SK-N-SH (cell line): ENCODE measurements around the gene RNU7-1. TPM values are rescaled to one million over a fixed set of nuclear protein-coding genes. Genes with fewer than 3 reads are reported as not detected.
A peak's percentile ranks its signal among the peaks of the same experiment; 100 is the strongest.

ENCODE experiments used
- CTCF ChIA-PET: fragments of 300-600, 350-600 bp; formaldehyde crosslinking; extraction: SDS; loops from one replicate; lab custom pipeline; 2021; lab: Yijun Ruan, JAX
- POLR2A ChIA-PET: fragments of 350-600 bp; sonication (Branson Sonifier 250); formaldehyde crosslinking; extraction: SDS; loops from one replicate; lab custom pipeline; 2020; ENCODE audit warnings: antibody characterized with exemption, inconsistent platforms; lab: Yijun Ruan, JAX
- DNase-seq: peaks from one replicate; pipeline ENCODE4 v3.0.0; 2012
- H2AFZ ChIP-seq: fragments of 200-600 bp; sonication (generic); 2 replicates; pipeline ENCODE4 v1.8.1; 2016; ENCODE audit warnings: antibody characterized with exemption, mild to moderate bottlenecking, low read depth
- H3F3A ChIP-seq: fragments of 200-600 bp; sonication (generic); replicated peaks from 2 replicates; pipeline ENCODE3; 2016; ENCODE audit warnings: antibody characterized with exemption, mild to moderate bottlenecking; ENCODE audit not compliant: insufficient read depth
- H3K27ac ChIP-seq, 2 experiments: fragments of 200-500 bp in 1 of 2; fragments of 200-600 bp in 1 of 2; sonication (Bioruptor generic) in 1 of 2; sonication (generic), shearing (Covaris generic) in 1 of 2; 2 replicates each; pipeline versions ENCODE4 v1.5.1 to v1.6.1; 2014 to 2016; ENCODE audit warnings: low read depth in 2 of 2, inconsistent platforms in 1 of 2, low read length in 1 of 2, mild to moderate bottlenecking in 1 of 2, mixed read lengths in 1 of 2
- H3K27me3 ChIP-seq: fragments of 200-600 bp; sonication (generic), shearing (Covaris generic); 2 replicates; pipeline ENCODE4 v1.6.1; 2016; ENCODE audit warnings: mixed run types; ENCODE audit not compliant: insufficient read depth
- H3K36me3 ChIP-seq, 2 experiments: fragments of 200-500 bp in 1 of 2; fragments of 200-600 bp in 1 of 2; sonication (Bioruptor generic) in 1 of 2; sonication (generic) in 1 of 2; replicated peaks in 1 of 2; 2 replicates each; pipeline versions ENCODE3 to v1.5.1; 2014 to 2016; ENCODE audit warnings: low read length in 1 of 2, mild to moderate bottlenecking in 1 of 2; ENCODE audit not compliant: insufficient read depth in 2 of 2, control insufficient read depth in 1 of 2
- H3K4me1 ChIP-seq, 2 experiments: fragments of 200-500 bp in 1 of 2; fragments of 200-600 bp in 1 of 2; sonication (Bioruptor generic) in 1 of 2; sonication (generic), shearing (Covaris generic) in 1 of 2; 2 replicates each; pipeline versions ENCODE4 v1.5.1 to v1.6.1; 2014 to 2016; ENCODE audit warnings: low read depth in 1 of 2, low read length in 1 of 2, mixed run types in 1 of 2; ENCODE audit not compliant: insufficient read depth in 2 of 2, control insufficient read depth in 1 of 2
- H3K4me2 ChIP-seq: fragments of 200-600 bp; sonication (generic), shearing (Covaris generic); 2 replicates; pipeline ENCODE4 v1.6.1; 2017; ENCODE audit warnings: mixed run types
- H3K4me3 ChIP-seq, 2 experiments: fragments of 200-500 bp in 1 of 2; fragments of 200-600 bp in 1 of 2; sonication (Bioruptor generic) in 1 of 2; sonication (generic), shearing (Covaris generic) in 1 of 2; 2 replicates each; pipeline versions ENCODE4 v1.5.1 to v1.8.1; 2014 to 2016; ENCODE audit warnings: low read depth in 2 of 2, inconsistent platforms in 1 of 2, low read length in 1 of 2, mild to moderate bottlenecking in 1 of 2, mixed read lengths in 1 of 2, moderate library complexity in 1 of 2
- H3K79me2 ChIP-seq: fragments of 200-600 bp; sonication (generic); 2 replicates; pipeline ENCODE4 v1.8.1; 2017; ENCODE audit warnings: mild to moderate bottlenecking; ENCODE audit not compliant: insufficient read depth
- H3K9ac ChIP-seq: fragments of 200-600 bp; sonication (generic); 2 replicates; pipeline ENCODE4 v1.6.1; 2017; ENCODE audit warnings: mixed run types
- H3K9me2 ChIP-seq: fragments of 200-600 bp; sonication (generic); 2 replicates; pipeline ENCODE4 v1.6.1; 2017; ENCODE audit warnings: mixed run types
- H3K9me3 ChIP-seq: fragments of 200-600 bp; sonication (generic); 2 replicates; pipeline ENCODE4 v1.6.1; 2017; ENCODE audit warnings: mixed run types, mild to moderate bottlenecking, moderate library complexity
- H4K20me1 ChIP-seq: fragments of 200-600 bp; sonication (generic); 2 replicates; pipeline ENCODE4 v1.6.1; 2017; ENCODE audit warnings: mild to moderate bottlenecking, mixed run types; ENCODE audit not compliant: insufficient read depth
- FOSL2 ChIP-seq: IDR thresholded peaks from 2 replicates; pipeline ENCODE4 v1.4.0; 2012; ENCODE audit warnings: low read depth, mild to moderate bottlenecking, moderate library complexity, borderline replicate concordance
- IRF3 ChIP-seq: fragments of 150-350 bp; IDR thresholded peaks from 2 replicates; pipeline ENCODE4 v1.6.1; 2016; ENCODE audit warnings: mild to moderate bottlenecking, low read depth, low read length
- MAX ChIP-seq: IDR thresholded peaks from 2 replicates; pipeline ENCODE4 v1.4.0; 2012; ENCODE audit warnings: low read depth
- MXI1 ChIP-seq: IDR thresholded peaks from 2 replicates; pipeline ENCODE4 v1.6.1; 2012; ENCODE audit warnings: mild to moderate bottlenecking, low read depth, low read length, improper control_type of control experiment
- NRF1 ChIP-seq: IDR thresholded peaks from 2 replicates; pipeline ENCODE4 v1.6.1; 2012; ENCODE audit warnings: low read depth, mild to moderate bottlenecking, low read length
- USF1 ChIP-seq: IDR thresholded peaks from 2 replicates; pipeline ENCODE4 v1.4.0; 2012; ENCODE audit warnings: low read depth, borderline replicate concordance
- USF2 ChIP-seq: fragments of 150-350 bp; IDR thresholded peaks from 2 replicates; pipeline ENCODE4 v1.6.1; 2017; ENCODE audit warnings: antibody characterized with exemption, low read length, low read depth, borderline replicate concordance
- WGBS: methylation state at CpG from one replicate; pipeline ENCODE4 v1.1.6; 2017; ENCODE audit warnings: low lambda C conversion rate; 5-methylcytosine and 5-hydroxymethylcytosine counted together
- polyA plus RNA-seq, 3 experiments: library from polyadenylated mRNA; depleted of rRNA; stranded (reverse); fragments of >200 nt; gene quantifications; 2 replicates each; pipeline ENCODE4 v1.2.3, GENCODE V29; 2012
- TF ChIP-seq, protein P1 (sequence below): IDR thresholded peaks from 2 replicates; pipeline ENCODE4 v1.6.1; 2012; ENCODE audit warnings: mild to moderate bottlenecking, low read depth, low read length, moderate library complexity
- TF ChIP-seq, protein P2 (sequence below): fragments of 200-600 bp; sonication (generic); IDR thresholded peaks from 2 replicates; pipeline ENCODE4 v1.6.1; 2017; ENCODE audit warnings: antibody characterized with exemption, mild to moderate bottlenecking, moderate library complexity

RNU7-1 gene
- polyA plus RNA-seq, 1 of the 3 experiments (the other 2 are of a cell fraction): not detected

DNA sequence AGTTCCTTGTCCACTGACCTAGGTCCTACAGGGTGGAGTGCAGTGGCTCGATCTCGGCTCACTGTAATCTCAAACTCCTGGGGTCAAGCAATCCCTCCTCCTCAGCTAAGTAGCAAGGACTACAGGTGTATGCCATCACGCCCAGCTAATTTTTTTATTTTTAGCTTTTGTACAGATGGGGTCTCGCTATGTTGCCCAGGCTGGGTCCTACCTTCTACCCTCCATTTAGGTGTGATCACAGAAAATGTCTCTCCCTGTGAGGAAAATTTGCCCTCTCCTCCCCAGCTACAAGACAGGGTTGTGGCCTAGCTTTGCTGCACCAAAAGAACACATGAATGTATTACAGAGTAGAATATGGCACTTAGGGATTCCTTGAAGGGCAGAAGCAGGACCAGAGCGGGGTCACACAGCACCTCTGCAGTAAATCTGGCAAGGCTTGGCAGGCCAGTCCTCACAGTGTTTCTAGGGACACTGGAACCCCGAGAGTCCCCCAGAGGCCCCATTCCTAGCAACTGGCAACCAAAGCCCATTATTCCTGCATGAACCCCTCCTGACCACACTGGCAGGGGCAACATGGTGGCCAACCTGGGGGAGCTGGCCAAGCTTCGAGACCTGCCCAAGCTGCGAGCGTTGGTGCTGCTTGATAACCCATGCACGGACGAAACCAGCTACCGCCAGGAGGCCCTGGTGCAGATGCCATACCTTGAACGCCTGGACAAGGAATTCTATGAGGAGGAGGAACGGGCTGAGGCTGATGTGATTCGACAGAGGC, 31.3 kb upstream of the RNU7-1 start (continued):
- TF ChIP-seq, protein P1, sequence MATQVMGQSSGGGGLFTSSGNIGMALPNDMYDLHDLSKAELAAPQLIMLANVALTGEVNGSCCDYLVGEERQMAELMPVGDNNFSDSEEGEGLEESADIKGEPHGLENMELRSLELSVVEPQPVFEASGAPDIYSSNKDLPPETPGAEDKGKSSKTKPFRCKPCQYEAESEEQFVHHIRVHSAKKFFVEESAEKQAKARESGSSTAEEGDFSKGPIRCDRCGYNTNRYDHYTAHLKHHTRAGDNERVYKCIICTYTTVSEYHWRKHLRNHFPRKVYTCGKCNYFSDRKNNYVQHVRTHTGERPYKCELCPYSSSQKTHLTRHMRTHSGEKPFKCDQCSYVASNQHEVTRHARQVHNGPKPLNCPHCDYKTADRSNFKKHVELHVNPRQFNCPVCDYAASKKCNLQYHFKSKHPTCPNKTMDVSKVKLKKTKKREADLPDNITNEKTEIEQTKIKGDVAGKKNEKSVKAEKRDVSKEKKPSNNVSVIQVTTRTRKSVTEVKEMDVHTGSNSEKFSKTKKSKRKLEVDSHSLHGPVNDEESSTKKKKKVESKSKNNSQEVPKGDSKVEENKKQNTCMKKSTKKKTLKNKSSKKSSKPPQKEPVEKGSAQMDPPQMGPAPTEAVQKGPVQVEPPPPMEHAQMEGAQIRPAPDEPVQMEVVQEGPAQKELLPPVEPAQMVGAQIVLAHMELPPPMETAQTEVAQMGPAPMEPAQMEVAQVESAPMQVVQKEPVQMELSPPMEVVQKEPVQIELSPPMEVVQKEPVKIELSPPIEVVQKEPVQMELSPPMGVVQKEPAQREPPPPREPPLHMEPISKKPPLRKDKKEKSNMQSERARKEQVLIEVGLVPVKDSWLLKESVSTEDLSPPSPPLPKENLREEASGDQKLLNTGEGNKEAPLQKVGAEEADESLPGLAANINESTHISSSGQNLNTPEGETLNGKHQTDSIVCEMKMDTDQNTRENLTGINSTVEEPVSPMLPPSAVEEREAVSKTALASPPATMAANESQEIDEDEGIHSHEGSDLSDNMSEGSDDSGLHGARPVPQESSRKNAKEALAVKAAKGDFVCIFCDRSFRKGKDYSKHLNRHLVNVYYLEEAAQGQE: no peak
- no peak for TF ChIP-seq NRF1
- TF ChIP-seq, protein P2, sequence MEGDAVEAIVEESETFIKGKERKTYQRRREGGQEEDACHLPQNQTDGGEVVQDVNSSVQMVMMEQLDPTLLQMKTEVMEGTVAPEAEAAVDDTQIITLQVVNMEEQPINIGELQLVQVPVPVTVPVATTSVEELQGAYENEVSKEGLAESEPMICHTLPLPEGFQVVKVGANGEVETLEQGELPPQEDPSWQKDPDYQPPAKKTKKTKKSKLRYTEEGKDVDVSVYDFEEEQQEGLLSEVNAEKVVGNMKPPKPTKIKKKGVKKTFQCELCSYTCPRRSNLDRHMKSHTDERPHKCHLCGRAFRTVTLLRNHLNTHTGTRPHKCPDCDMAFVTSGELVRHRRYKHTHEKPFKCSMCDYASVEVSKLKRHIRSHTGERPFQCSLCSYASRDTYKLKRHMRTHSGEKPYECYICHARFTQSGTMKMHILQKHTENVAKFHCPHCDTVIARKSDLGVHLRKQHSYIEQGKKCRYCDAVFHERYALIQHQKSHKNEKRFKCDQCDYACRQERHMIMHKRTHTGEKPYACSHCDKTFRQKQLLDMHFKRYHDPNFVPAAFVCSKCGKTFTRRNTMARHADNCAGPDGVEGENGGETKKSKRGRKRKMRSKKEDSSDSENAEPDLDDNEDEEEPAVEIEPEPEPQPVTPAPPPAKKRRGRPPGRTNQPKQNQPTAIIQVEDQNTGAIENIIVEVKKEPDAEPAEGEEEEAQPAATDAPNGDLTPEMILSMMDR: no peak

DNA sequence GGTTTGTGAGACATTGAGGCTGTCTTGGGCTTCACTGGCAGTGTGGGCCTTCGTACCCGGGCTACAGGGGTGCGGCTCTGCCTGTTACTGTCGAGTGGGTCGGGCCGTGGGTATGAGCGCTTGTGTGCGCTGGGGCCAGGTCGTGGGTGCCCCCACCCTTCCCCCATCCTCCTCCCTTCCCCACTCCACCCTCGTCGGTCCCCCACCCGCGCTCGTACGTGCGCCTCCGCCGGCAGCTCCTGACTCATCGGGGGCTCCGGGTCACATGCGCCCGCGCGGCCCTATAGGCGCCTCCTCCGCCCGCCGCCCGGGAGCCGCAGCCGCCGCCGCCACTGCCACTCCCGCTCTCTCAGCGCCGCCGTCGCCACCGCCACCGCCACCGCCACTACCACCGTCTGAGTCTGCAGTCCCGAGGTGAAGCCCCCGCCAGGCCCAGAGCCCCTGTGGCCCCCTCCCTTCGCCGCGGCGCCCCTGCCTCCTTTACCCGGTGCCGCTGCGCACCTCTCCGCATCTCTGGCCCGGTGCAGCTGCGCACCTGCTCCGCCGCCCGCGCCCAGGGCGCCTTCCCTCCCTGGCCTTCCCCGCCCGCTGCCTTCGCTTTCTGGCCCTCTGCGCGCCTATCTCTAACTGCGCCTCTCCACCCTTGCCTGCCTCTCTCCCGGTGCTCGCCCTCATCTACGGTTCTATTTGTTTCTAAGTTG, 29.2 kb upstream of the RNU7-1 start, which contains the start of gene ENO2:
ENO2 (plus strand) TSS at position 335 of the 701 bp plus-strand sequence. CDS start 1,253 bp downstream, outside the sequence.
- Histone ChIP-seq H3K4me1 (peaks cover 14 to 18% of the 10 kb centered on the region in 2 experiments; a peak in 2 of 4 replicates), H3K4me2 (peak within 1 kb of the TSS; percentile 97), H3K9me3 (no peaks in the 10 kb centered on the region), H3K9me2 (no peaks in the 10 kb centered on the region), H3K36me3 (peaks cover 0 to 7% of the 10 kb centered on the region in 2 experiments), H3K9ac (peak within 1 kb of the TSS; percentile 75), H3K27me3 (no peaks in the 10 kb centered on the region), H3K27ac (peak within 1 kb of the TSS; percentile 49 to 82), H4K20me1 (no peaks in the 10 kb centered on the region), H3K79me2 (peaks cover 13% of the 10 kb centered on the region; the same call in 1 of the 2 replicates), H2AFZ (peak within 1 kb of the TSS; percentile 91), H3F3A (peaks cover 4% of the 10 kb centered on the region), H3K4me3 (peak within 1 kb of the TSS; percentile 69 to 92)
- peak; percentile 29; the same call in 1 of the 2 replicates for TF ChIP-seq MXI1
- peak; percentile 36; the same call in 1 of the 2 replicates for TF ChIP-seq MAX
- peak; percentile 89 for TF ChIP-seq USF1
- TF ChIP-seq, protein P2: no peak
- no peak for TF ChIP-seq IRF3
- TF ChIP-seq FOSL2: peak; percentile 64; the same call in 1 of the 2 replicates
- peak; percentile 21; the same call in 1 of the 2 replicates for TF ChIP-seq USF2
- 8% methylated on average over 15 of the region's 68 CpGs for WGBS
- POLR2A ChIA-PET: interaction anchor here (0.7 to 4.2 kb wide), 11 partner anchors 9 to 49 kb away, joined by 3 to 21 read pairs (median 4); partner anchors contain the start of genes ATN1, C12orf57, RNU7-1 and SPSB2
- CTCF ChIA-PET: interaction anchor here (0.7 to 9.6 kb wide), 8 partner anchors 11 to 47 kb away, joined by 3 to 62 read pairs (median 6); partner anchors contain the start of genes C12orf57, RNU7-1 and SPSB2
- peak; percentile 91 for DNase-seq
